ENCODE results near the gene CYLC2. TPM values are rescaled to one million over a fixed set of nuclear protein-coding genes. Genes with fewer than 3 reads are reported as not detected.

The CYLC2 gene
- not detected in 2 replicates for total RNA-seq

GRCh38 chr9:102995033-102995432 lies at the start of gene CYLC2:
TSS of gene CYLC2 (plus strand) at chr9:102995333. CDS start at chr9:102995381, 48 bp downstream.
- no peaks in the 10 kb centered on the region for H3K4me1 Mint-ChIP-seq
- DNase-seq: no peak
- H3K27ac Mint-ChIP-seq: no peak within 1 kb of the TSS
- no peaks in the 10 kb centered on the region for H3K36me3 Mint-ChIP-seq (ENCODE audit: low read depth)
- H3K9me3 Mint-ChIP-seq: no peaks in the 10 kb centered on the region
- no peaks in the 10 kb centered on the region for H3K27me3 Mint-ChIP-seq
- H3K4me3 Mint-ChIP-seq: no peak within 1 kb of the TSS
- intact Hi-C loops (cut with micrococcal nuclease): no loop called here

GRCh38 chr9:102950346-102950745 lies 44.8 kb upstream of the CYLC2 start:
- Mint-ChIP-seq H3K36me3 (ENCODE audit: low read depth) (no peaks in the 10 kb centered on the region), H3K27me3 (no peaks in the 10 kb centered on the region), H3K27ac (no peak overlapping the region), H3K4me3 (no peak overlapping the region), H3K9me3 (peaks cover 3% of the 10 kb centered on the region), H3K4me1 (no peaks in the 10 kb centered on the region)
- intact Hi-C loops (cut with micrococcal nuclease): no loop called here
- DNase-seq: no peak

- H3K27me3 Mint-ChIP-seq: no peaks in the 10 kb centered on the region
- H3K36me3 Mint-ChIP-seq (ENCODE audit: low read depth): peaks cover 2% of the 10 kb centered on the region
- H3K4me3 Mint-ChIP-seq: no peak overlapping the region
- peaks cover 9% of the 10 kb centered on the region for H3K9me3 Mint-ChIP-seq
- no peak for DNase-seq
- no peaks in the 10 kb centered on the region for H3K4me1 Mint-ChIP-seq
- intact Hi-C loops (cut with micrococcal nuclease): no loop called here
- no peak overlapping the region for H3K27ac Mint-ChIP-seq
Observed at GRCh38 chr9:102966999-102967398, 28.1 kb upstream of the CYLC2 start.

- no peak overlapping the region for H3K4me3 Mint-ChIP-seq
Observed at GRCh38 chr9:102967979-102968378, 27.2 kb upstream of the CYLC2 start.

GRCh38 chr9:102972780-102973179 lies 22.4 kb upstream of the CYLC2 start:
- Mint-ChIP-seq H3K27ac (no peak overlapping the region), H3K4me1 (no peaks in the 10 kb centered on the region), H3K36me3 (ENCODE audit: low read depth) (peaks cover 2% of the 10 kb centered on the region), H3K27me3 (no peaks in the 10 kb centered on the region), H3K4me3 (no peak overlapping the region), H3K9me3 (peaks cover 11% of the 10 kb centered on the region)
- intact Hi-C loops (cut with micrococcal nuclease): no loop called here
- no peak for DNase-seq

More at GRCh38 chr9:102967979-102968378, 27.2 kb upstream of the CYLC2 start:
- Mint-ChIP-seq H3K27ac (no peak overlapping the region), H3K27me3 (no peaks in the 10 kb centered on the region), H3K4me1 (no peaks in the 10 kb centered on the region), H3K9me3 (peaks cover 11% of the 10 kb centered on the region), H3K36me3 (ENCODE audit: low read depth) (peaks cover 2% of the 10 kb centered on the region)
- intact Hi-C loops (cut with micrococcal nuclease): no loop called here
- no peak for DNase-seq

- intact Hi-C loops (cut with micrococcal nuclease): no loop called here
- peaks cover 4% of the 10 kb centered on the region for H3K9me3 Mint-ChIP-seq
- no peaks in the 10 kb centered on the region for H3K4me1 Mint-ChIP-seq
- no peak overlapping the region for H3K4me3 Mint-ChIP-seq
- no peak for DNase-seq
- H3K36me3 Mint-ChIP-seq (ENCODE audit: low read depth): no peaks in the 10 kb centered on the region
- H3K27me3 Mint-ChIP-seq: no peaks in the 10 kb centered on the region
- no peak overlapping the region for H3K27ac Mint-ChIP-seq
Observed at GRCh38 chr9:102974530-102974929, 20.6 kb upstream of the CYLC2 start.

- H3K27me3 Mint-ChIP-seq: no peaks in the 10 kb centered on the region
- H3K27ac Mint-ChIP-seq: no peak overlapping the region
- no peak for DNase-seq
- intact Hi-C loops (cut with micrococcal nuclease): no loop called here
- no peak overlapping the region for H3K4me3 Mint-ChIP-seq
- no peaks in the 10 kb centered on the region for H3K4me1 Mint-ChIP-seq
- no peaks in the 10 kb centered on the region for H3K36me3 Mint-ChIP-seq (ENCODE audit: low read depth)
- peaks cover 4% of the 10 kb centered on the region for H3K9me3 Mint-ChIP-seq
Observed at GRCh38 chr9:102975251-102975650, 19.9 kb upstream of the CYLC2 start.

GRCh38 chr9:102985162-102985895 lies 9.8 kb upstream of the CYLC2 start:
- H3K4me3 Mint-ChIP-seq: no peak overlapping the region
- no peak overlapping the region for H3K27ac Mint-ChIP-seq
- no peaks in the 10 kb centered on the region for H3K36me3 Mint-ChIP-seq (ENCODE audit: low read depth)
- H3K4me1 Mint-ChIP-seq: no peaks in the 10 kb centered on the region
- H3K27me3 Mint-ChIP-seq: no peaks in the 10 kb centered on the region
- no peaks in the 10 kb centered on the region for H3K9me3 Mint-ChIP-seq
- intact Hi-C loops (cut with micrococcal nuclease): no loop called here
- no peak for DNase-seq

- intact Hi-C loops (cut with micrococcal nuclease): no loop called here
- H3K27me3 Mint-ChIP-seq: no peaks in the 10 kb centered on the region
- H3K36me3 Mint-ChIP-seq (ENCODE audit: low read depth): no peaks in the 10 kb centered on the region
- H3K4me3 Mint-ChIP-seq: no peak overlapping the region
- no peaks in the 10 kb centered on the region for H3K4me1 Mint-ChIP-seq
- DNase-seq: no peak
- no peaks in the 10 kb centered on the region for H3K9me3 Mint-ChIP-seq
- no peak overlapping the region for H3K27ac Mint-ChIP-seq
Observed at GRCh38 chr9:102986425-102986824, 8.7 kb upstream of the CYLC2 start.

- Mint-ChIP-seq H3K27me3 (no peaks in the 10 kb centered on the region), H3K9me3 (no peaks in the 10 kb centered on the region), H3K4me3 (no peak overlapping the region), H3K4me1 (no peaks in the 10 kb centered on the region), H3K36me3 (ENCODE audit: low read depth) (no peaks in the 10 kb centered on the region), H3K27ac (no peak overlapping the region)
- intact Hi-C loops (cut with micrococcal nuclease): no loop called here
- DNase-seq: no peak
Observed at GRCh38 chr9:103003689-103004088, 8.6 kb downstream of the CYLC2 start.

- Mint-ChIP-seq H3K27me3 (no peaks in the 10 kb centered on the region), H3K4me1 (no peaks in the 10 kb centered on the region), H3K4me3 (no peak overlapping the region), H3K27ac (no peak overlapping the region), H3K9me3 (no peaks in the 10 kb centered on the region), H3K36me3 (ENCODE audit: low read depth) (no peaks in the 10 kb centered on the region)
- no peak for DNase-seq
- intact Hi-C loops (cut with micrococcal nuclease): no loop called here
Observed at GRCh38 chr9:103014242-103014641, 19.1 kb downstream of the CYLC2 start.

GRCh38 chr9:103025796-103026195 lies 30.7 kb downstream of the CYLC2 start:
- intact Hi-C loops (cut with micrococcal nuclease): no loop called here
- no peak overlapping the region for H3K27ac Mint-ChIP-seq
- H3K4me1 Mint-ChIP-seq: no peaks in the 10 kb centered on the region
- H3K27me3 Mint-ChIP-seq: no peaks in the 10 kb centered on the region
- H3K4me3 Mint-ChIP-seq: no peak overlapping the region
- no peak for DNase-seq
- no peaks in the 10 kb centered on the region for H3K9me3 Mint-ChIP-seq
- H3K36me3 Mint-ChIP-seq (ENCODE audit: low read depth): no peaks in the 10 kb centered on the region

GRCh38 chr9:103037508-103038477 lies 42.7 kb downstream of the CYLC2 start:
- no peak overlapping the region for H3K4me3 Mint-ChIP-seq
- no peaks in the 10 kb centered on the region for H3K4me1 Mint-ChIP-seq
- H3K27ac Mint-ChIP-seq: no peak overlapping the region
- no peaks in the 10 kb centered on the region for H3K9me3 Mint-ChIP-seq
- H3K27me3 Mint-ChIP-seq: no peaks in the 10 kb centered on the region
- H3K36me3 Mint-ChIP-seq (ENCODE audit: low read depth): no peaks in the 10 kb centered on the region
- DNase-seq: no peak
- intact Hi-C loops (cut with micrococcal nuclease): no loop called here

GRCh38 chr9:103041961-103042360 lies 46.8 kb downstream of the CYLC2 start:
- intact Hi-C loops (cut with micrococcal nuclease): no loop called here
- H3K27me3 Mint-ChIP-seq: no peaks in the 10 kb centered on the region
- no peak for DNase-seq
- no peaks in the 10 kb centered on the region for H3K36me3 Mint-ChIP-seq (ENCODE audit: low read depth)
- H3K4me1 Mint-ChIP-seq: no peaks in the 10 kb centered on the region
- no peak overlapping the region for H3K27ac Mint-ChIP-seq
- H3K9me3 Mint-ChIP-seq: no peaks in the 10 kb centered on the region
- H3K4me3 Mint-ChIP-seq: no peak overlapping the region
